ENCODE data around the gene FAM124A.
"Not testable (repeated sequence)": the region's sequence is repeated elsewhere in the genome, so short reads cannot be mapped to it uniquely, and the experiment has no call there.

FAM124A gene

DNA sequence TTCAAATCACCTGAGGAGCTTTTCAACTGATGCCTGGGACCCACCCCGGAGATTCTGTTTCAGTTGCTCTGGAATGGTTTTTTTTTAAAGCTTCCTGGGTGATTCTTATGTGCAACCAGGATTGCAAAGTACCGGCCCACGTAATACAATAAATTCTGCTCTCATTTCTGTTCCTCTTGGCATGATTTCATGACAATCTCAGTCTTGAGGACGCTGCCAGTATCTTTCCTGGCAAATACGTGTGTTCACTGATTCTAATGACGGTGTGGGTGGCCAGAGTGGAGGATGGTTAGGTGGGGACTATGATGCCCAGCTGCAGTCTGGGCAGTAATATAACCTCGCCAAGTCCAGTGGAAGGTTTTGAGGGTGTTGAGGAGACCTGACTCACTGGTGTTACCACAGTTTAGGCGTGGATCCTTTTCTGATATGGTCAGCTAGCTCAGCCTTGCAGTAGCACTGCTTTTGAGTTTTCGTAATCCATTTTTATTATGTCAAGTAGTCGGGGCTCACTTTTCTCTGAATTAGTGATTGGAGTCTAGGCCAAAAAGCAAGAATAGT, 49.4 kb downstream of the FAM124A start:
- no peak for DNase-seq

DNA sequence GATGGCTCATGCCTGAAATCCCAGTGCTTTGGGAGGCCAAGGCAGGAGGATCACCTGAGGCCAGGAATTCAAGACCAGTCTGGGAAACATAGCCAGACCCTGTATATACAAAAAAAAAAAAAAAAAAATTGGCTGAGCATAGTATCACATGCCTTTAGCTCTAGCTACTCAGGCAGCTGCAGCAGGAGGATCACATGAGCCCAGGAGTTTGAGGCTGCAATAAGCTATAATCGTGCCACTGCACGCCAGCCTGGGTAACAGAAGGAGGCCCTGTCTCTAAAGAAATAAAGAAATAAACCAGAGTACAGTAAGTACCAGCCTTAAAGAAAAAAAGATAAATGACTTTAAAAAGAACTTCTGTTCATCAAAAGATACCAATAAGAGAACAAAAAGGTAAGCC, 52.9 kb downstream of the FAM124A start:
- no peak for DNase-seq

DNA sequence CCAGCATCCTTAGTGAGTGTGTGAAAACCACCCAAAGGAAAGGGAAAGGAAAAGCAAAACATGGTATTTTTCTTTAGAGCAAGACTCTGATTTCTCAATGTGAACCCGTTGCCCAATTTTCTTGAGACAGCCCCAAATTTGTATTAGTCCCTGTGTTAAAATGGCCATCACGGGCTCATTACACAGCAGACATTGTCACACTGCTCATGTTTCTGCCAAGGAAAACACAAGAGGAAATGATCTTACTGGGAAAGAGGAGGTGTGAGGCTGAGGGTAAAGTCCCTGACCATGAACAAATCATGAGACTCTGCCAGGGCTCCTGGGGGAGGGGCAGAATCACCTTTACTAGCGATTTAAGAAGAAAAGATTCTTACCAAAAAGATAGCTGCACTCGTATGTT, 54.4 kb downstream of the FAM124A start:
- no peak for DNase-seq

DNA sequence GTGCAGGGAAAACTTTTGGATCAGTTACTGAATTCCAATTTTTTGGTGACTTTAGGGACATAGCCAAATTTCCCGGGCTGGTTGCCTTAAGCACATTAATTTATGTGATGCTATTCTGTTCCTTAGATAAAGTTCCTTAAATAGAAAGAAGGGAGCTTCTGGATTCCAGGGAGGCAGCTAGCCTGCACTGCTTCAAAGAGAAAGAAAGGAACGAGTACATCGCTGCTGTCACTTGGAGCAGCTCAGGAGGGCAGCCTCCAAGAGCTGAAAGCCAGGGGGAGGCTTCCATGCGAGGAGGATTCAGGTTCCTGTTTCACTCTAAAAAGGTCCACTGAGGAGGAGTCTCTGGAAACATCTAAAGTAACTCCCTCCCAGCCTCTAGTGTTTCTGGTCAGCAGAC, 55.7 kb downstream of the FAM124A start:
- DNase-seq = no peak

GRCh38 chr13:51278426-51279130, 56.4 kb downstream of the FAM124A start:
- no peak for DNase-seq

DNA sequence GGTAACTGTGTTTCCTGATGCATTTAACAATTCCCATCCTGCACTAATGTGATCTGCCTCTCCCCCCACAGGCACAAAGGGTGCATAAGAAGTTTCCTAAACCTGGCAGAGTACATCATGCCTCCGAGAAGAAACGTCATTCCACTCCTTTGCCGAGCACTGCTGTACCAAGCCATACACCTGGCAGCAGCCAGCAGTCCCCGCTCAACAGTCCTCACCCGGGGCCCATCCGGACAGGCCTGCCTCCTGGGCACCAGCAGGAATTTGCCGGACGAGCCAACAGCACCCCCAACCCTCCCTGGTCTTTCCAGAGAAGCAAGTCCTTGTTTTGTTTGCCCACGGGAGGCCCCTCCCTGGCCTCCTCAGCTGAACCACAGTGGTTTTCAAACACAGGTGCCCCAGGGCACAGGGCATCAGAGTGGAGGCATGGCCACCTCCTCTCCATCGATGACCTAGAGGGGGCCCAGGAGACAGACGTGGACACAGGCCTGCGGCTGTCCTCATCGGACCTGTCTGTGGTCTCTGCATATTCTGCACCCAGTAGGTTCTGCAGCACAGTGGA, 58.3 kb downstream of the FAM124A start:
- no peak for DNase-seq

- DNase-seq = no peak
Observed at GRCh38 chr13:51282322-51282721, 60.1 kb downstream of the FAM124A start.

DNA sequence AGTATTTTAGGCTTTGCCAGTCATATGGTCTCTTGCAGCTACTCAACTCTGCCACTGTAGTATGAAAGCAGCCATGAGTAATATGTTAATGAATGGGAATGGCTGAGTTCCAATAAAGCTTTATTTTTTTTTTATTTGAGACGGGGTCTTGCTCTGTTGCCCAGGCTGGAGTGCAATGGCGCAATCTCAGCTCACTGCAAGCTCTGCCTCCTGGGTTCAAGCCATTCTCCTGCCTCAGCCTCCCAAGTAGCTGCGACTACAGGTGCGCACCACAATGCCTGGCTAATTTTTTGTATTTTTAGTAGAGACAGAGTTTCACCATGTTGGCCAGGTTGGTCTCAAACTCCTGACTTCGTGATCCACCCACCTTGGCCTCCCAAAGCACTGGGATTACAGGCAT, 60.7 kb downstream of the FAM124A start:
- DNase-seq = not testable (repeated sequence)

DNA sequence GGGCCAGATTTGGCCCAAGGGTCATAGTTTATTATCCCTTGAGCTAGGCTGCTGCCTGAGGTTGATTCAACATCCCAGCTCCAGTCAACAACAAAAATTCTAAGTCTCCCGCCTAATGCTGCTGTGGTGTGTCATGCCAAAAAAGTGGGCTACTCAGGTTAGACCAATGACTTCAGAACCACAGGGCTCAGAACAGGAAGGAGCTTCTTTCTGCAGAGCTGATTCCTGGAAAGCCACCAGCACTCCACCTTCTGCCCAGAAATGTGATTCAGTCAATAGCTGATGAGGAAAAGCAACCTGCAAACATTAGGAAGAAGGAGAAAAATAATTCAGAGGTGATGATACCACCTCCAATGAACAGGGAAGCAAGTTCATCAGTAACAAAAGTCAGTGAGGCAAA, 61.2 kb downstream of the FAM124A start:
- no peak for DNase-seq

DNA sequence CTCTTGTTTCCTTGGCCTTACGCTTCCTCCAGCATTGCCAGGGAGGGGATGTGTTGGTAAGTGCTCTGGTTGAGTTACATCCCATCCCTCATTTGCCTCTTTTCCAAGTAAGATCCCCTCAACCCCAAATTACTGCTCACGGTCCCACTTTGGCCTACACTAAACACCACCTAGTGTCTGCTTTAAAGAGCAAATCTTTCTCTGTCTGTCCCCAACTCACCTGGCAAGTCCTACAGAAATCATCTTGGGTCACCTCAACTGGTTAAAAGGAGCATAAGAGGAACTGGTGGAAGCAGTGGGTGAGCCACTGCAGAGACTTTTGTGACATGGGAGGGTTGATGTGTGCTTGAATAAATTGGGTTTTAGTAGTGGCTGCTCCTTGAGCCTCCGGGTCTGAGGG, 62.1 kb downstream of the FAM124A start:
- no peak for DNase-seq

DNA sequence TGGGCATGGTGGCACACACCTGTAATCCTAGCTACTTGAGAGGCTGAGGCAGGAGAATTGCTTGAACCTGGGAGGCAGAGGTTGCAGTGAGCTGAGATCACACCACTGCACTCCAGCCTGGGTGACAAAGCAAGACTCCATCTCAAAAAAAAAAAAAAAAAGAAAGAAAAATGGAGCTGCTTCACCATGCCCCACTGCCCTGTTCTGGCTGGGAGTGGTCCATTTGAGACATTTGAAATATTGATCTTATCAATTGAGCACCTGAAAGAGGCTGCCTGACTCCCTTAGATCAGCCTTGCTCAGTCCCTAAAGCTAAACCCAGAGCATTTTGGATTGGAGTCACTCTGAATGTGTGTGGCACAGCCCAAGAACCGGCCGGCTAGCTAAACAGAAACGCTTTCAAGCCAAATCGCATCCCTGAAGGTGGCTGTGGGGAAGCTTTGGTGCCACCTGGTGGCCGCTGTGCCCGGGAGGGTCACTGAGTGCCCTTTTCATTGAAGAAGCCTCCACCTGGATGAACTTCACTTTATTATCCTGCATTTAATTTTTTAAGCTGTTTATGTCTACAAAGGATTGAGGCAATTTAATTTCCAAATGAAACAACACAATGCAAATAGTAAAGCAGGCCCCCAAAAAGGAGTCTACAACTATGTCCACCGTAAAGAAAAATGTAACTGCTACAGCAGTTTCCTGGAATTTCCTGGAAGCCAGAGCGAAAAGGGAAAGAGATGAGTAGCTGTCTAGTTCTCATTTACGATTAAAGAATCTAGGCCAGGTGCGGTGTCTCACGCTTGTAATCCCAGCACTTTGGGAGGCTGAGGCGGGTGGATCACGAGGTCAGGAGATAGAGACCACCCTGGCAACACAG, 64.2 kb downstream of the FAM124A start:
- DNase-seq = peak; percentile 83 to 86

- DNase-seq = no peak
Observed at GRCh38 chr13:51287758-51288157, 65.6 kb downstream of the FAM124A start.

DNA sequence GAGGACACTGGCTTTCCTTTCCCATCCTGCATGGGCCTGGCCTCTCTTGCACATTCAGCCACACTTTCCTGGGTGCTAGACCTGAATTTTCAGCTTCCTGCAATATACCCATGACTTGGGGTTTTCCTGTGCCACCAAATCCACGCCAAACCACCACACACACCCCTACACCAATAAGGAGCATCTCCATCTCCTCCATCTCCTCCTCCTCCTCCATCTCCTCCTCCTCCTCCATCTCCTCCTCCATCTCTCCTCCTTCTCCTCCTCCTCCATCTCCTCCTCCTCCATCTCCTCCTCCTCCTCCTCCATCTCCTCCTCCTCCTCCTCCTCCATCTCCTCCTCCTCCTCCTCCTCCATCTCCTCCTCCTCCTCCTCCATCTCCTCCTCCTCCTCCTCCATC, 66.1 kb downstream of the FAM124A start:
- not testable (repeated sequence) for DNase-seq

DNA sequence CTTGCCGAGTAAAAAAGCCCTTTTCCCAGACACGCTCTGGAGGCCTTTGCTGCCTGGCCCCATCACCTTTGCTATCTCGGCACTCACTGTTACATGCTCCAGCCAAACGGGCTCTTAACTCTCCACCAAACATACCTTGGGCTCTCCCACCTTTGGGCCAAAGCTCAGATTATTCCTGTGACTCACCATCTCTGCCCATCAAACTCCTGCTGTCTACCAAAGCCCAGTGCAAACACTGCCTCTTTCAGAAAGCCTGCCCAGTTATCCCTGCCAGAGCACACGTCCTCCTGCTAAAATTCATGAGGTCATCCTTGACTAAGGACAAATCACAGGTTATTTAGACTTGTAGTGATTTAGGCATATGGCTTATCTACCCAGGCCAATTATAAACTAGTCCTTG, 69.1 kb downstream of the FAM124A start:
- no peak for DNase-seq

DNA sequence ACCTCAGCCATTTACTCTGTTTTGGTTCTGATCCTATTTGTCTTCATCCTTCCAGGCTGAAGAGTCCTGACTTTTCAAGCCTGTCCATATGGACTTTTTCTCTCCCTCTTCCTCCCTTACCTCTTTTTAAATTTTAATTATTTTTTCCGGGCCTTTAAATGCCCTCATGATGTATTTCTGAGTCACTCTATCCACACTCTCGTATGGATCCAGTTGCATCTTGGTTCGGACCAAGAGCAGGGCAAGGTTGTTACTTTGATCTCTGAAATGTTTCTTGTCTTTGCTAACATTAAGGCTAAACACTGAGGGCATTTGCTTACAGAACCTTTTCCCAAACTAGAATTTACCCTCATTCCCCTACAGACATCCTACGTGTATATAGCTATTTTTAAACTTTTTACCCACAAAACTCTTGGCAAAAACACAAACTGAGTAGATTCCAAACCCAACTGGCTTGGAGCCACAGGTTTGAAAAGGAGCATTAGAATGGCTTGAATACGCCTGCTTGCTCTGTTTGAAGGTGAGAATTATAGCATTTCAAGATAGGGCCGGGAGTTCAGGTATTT, 69.9 kb downstream of the FAM124A start:
- no peak for DNase-seq

DNA sequence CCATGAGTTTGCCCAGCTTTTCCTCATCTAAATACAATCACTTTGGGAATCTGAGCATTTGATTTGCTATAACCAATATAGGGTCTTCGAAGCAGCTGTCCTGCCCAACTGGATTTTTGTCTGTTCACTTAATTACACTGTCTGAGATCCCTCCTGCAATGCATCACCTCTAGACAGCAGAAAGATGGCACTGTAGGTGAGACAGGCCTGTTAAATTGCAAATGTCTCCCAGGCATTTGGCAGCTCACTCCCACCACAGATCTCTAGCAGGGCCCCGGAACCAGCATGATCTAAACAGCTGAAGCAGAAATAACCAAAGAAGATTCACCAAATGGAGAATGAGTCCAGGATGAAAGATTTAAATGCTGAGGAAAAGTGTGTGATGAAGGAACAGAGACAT, 75.4 kb downstream of the FAM124A start:
- DNase-seq = no peak

DNA sequence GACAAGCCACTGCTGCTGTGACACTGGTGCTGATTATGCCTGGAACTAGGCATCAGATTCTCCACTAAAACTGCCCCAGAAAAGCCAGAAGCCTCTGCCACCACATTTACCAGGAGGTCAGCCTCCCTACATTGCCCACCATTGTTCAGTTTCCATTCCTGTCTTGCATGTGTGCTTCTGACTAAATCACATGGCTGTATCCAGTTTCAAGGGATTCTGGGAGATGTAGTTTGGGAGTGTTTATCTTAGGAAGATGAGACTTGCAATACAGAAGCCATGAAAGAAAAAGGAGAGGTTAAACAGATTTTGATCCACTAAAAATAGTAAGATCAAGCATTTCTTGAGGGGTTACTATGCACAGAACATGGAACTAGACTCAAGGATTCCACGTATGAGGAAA, 76.6 kb downstream of the FAM124A start:
- DNase-seq = no peak

DNA sequence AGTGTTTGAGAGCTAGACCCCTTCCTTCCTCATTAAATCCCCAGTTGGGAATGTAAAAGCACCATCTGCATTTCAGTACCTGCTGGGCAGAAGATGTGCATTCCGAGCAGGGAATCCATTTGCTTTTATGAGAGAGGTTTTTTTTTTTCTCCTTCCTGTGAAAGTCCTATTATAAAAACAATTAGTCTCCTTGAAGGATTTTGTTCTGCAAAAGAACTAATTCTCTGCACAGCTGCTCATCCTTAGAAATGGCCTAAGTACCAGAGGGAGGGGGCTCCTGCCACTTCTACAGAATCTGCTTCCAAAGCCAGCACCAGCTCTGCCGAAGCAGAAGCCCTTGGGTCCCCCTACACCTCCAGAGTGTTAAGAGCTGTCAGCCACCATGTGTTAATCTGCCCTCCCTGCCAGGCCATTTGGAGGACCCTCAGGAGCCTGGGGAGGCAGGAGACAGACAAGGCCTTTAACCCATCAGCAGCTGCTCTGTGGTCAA, 80.9 kb downstream of the FAM124A start:
- no peak for DNase-seq

DNA sequence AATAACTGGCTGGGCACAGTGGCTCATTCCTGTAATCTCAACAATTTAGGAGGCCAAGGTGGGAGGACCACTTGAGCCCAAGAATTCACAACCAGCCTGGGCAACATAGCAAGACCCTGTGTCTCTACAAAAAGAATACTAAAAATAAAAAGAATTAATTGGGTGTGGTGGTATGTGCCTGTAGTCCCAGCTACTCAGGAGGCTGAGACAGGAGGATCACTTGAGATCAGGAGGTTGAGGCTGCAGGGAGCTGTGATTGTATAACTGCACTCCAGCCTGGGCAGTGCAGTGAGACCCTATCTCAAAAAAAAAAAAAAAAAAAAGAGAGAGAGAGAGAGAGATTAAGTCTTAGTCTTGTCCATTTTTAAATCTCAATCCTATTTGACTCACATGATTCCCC, 81.7 kb downstream of the FAM124A start:
- no peak for DNase-seq

- no peak for DNase-seq
Observed at GRCh38 chr13:51305271-51305967, 83.2 kb downstream of the FAM124A start.

DNA sequence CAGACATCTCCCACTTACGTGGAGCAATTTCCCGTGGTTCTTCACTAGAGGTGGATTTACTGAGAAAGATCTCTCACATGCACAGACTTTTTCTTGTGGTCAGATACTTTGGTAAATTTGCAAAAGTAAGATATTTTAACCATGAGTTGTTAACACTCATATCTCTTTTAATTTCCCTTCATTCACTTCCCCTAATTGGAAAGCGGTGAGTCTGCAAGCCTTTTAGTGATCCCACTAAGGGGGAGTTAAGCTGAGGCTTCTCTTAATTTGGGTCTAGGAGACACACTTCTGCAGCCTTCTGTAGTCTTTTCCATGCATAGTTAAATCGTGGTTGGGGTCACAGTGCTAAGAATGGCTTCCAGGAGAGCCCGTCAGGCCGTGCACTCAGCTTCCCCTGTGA, 86.6 kb downstream of the FAM124A start:
- DNase-seq = no peak

DNA sequence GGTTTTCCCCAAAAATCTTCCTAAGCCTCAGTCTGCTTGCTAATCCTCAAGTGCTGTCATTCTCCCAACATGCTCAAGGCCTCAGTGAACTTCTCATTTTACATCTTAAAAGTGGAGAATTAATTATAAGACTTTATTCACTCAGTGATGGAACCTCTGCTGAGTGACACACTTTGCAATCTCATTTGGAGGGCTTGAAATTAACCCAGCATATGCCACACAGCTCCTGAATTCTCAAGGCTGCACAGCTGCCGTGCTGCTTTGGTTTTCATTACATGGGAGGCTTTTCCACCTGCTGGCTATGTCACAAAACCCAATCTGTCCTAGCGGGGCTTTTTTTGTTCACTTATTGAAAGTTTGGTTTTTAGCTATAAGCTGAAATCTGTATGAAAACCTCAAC, 89.0 kb downstream of the FAM124A start:
- no peak for DNase-seq

Measured in activated CD4-positive, alpha-beta T cell treated with anti-CD3 and anti-CD28 coated beads, Interleukin-2, amount 50 U/mL, for 48 hours (primary cell).